ENCODE data around the gene TM9SF1. TPM values are rescaled to one million over a fixed set of nuclear protein-coding genes. Genes with fewer than 3 reads are reported as not detected.

The TM9SF1 gene
- total RNA-seq, 1 experiment from 2014 or later, result 68.0 TPM

DNA sequence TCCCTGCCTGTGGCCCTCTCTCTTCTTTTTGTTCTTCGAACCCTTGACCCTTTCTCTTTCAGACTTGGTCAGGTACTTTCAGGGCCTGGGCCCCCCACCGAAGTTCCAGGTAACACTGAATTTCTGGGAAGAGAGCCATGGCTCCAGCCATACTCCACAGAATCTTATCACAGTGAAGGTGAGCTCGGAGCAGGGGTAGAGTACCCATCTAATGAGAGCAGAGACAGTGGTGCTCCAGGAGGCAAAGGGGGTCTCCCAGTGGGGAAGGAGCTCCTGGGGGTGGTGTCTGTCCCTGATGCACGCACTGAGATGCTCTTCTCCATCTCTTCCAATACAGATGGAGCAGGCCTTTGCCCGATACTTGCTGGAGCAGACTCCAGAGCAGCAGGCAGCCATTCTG, 29.5 kb downstream of the TM9SF1 start:
- no peak for DNase-seq
- CTCF ChIA-PET, result interaction anchor here (1.4 kb wide), 1 partner anchor 19 kb away, joined by 3 read pairs; no protein-coding TSS in a partner anchor
- TF ChIP-seq CTCF (IDR thresholded peaks at IDR 0.05; ENCODE audit: unreplicated experiment), result no peak
- H3K4me3 Mint-ChIP-seq (ENCODE audit: low read depth, unreplicated experiment), result no peak overlapping the region
- no peak overlapping the region for H3K27ac Mint-ChIP-seq (ENCODE audit: unreplicated experiment)
- no peaks in the 10 kb centered on the region for H3K9me3 Mint-ChIP-seq (ENCODE audit: low read depth, unreplicated experiment)
- BruUV-seq (replicated peaks), result no TSS peak
- H3K4me1 Mint-ChIP-seq (ENCODE audit: low read depth, unreplicated experiment), result peaks cover under 1% of the 10 kb centered on the region
- H3K27me3 Mint-ChIP-seq (ENCODE audit: unreplicated experiment), result no peaks in the 10 kb centered on the region
- intact Hi-C loops (cut with micrococcal nuclease; ENCODE audit: unreplicated experiment), result no loop called here
- H3K36me3 Mint-ChIP-seq (ENCODE audit: insufficient read depth, unreplicated experiment), result peaks cover 51% of the 10 kb centered on the region

- H3K27me3 Mint-ChIP-seq (ENCODE audit: unreplicated experiment), result no peaks in the 10 kb centered on the region
- CTCF ChIA-PET, result interaction anchor here (1.4 kb wide), 1 partner anchor 18 kb away, joined by 3 read pairs; no protein-coding TSS in a partner anchor
- no peaks in the 10 kb centered on the region for H3K9me3 Mint-ChIP-seq (ENCODE audit: low read depth, unreplicated experiment)
- intact Hi-C loops (cut with micrococcal nuclease; ENCODE audit: unreplicated experiment), result no loop called here
- no peak for DNase-seq
- no TSS peak for BruUV-seq (replicated peaks)
- no peak overlapping the region for H3K4me3 Mint-ChIP-seq (ENCODE audit: low read depth, unreplicated experiment)
- peaks cover 63% of the 10 kb centered on the region for H3K36me3 Mint-ChIP-seq (ENCODE audit: insufficient read depth, unreplicated experiment)
- no peak for TF ChIP-seq CTCF (IDR thresholded peaks at IDR 0.05; ENCODE audit: unreplicated experiment)
- no peak overlapping the region for H3K27ac Mint-ChIP-seq (ENCODE audit: unreplicated experiment)
- peaks cover 13% of the 10 kb centered on the region for H3K4me1 Mint-ChIP-seq (ENCODE audit: low read depth, unreplicated experiment)
These were observed 30.7 kb downstream of the TM9SF1 start for GRCh38 chr14:24164518-24164991.

DNA sequence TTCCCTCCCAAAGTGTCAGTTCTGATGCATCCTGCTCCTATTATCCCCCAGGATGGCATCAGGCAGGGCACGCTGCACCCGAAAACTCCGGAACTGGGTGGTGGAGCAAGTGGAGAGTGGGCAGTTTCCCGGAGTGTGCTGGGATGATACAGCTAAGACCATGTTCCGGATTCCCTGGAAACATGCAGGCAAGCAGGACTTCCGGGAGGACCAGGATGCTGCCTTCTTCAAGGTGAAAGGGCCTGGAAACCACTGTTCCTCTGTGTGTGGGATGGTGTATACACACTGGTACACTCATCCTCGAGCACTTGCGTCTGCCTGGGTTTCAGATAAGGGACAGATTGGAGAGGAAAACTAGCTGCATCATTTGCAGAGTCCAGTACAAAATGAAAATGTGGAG, 33.1 kb downstream of the TM9SF1 start:
- TF ChIP-seq CTCF (IDR thresholded peaks at IDR 0.05; ENCODE audit: unreplicated experiment), result no peak
- no peaks in the 10 kb centered on the region for H3K27me3 Mint-ChIP-seq (ENCODE audit: unreplicated experiment)
- CTCF ChIA-PET, result interaction anchor here (1.3 to 2.4 kb wide), 3 partner anchors 15 to 72 kb away, joined by 4 to 24 read pairs (median 9); partner anchors contain the start of genes PSME1, PSME2 and RNF31
- DNase-seq, result no peak
- H3K4me3 Mint-ChIP-seq (ENCODE audit: low read depth, unreplicated experiment), result peak overlapping the region; percentile 76
- peaks cover 15% of the 10 kb centered on the region for H3K4me1 Mint-ChIP-seq (ENCODE audit: low read depth, unreplicated experiment)
- no TSS peak for BruUV-seq (replicated peaks)
- intact Hi-C loops (cut with micrococcal nuclease; ENCODE audit: unreplicated experiment), result no loop called here
- no peaks in the 10 kb centered on the region for H3K9me3 Mint-ChIP-seq (ENCODE audit: low read depth, unreplicated experiment)
- H3K27ac Mint-ChIP-seq (ENCODE audit: unreplicated experiment), result peak overlapping the region; percentile 86
- peaks cover 65% of the 10 kb centered on the region for H3K36me3 Mint-ChIP-seq (ENCODE audit: insufficient read depth, unreplicated experiment)

GRCh38 chr14:24160850-24161804, 34.1 kb downstream of the TM9SF1 start, which contains the start of gene IRF9:
Gene IRF9, plus strand, starts transcription at chr14:24161265. Its CDS starts 880 bp downstream, at chr14:24162145.
- TSS peak; percentile 44 for BruUV-seq (replicated peaks)
- peak within 1 kb of the TSS; percentile 76 for H3K4me3 Mint-ChIP-seq (ENCODE audit: low read depth, unreplicated experiment)
- CTCF ChIA-PET, result interaction anchor here (0.7 to 2.4 kb wide), 12 partner anchors 14 to 103 kb away, joined by 3 to 24 read pairs (median 7); partner anchors contain the start of genes DCAF11, EMC9, NRL and PCK2
- TF ChIP-seq CTCF (IDR thresholded peaks at IDR 0.05; ENCODE audit: unreplicated experiment), result peak; percentile 75
- H3K9me3 Mint-ChIP-seq (ENCODE audit: low read depth, unreplicated experiment), result no peaks in the 10 kb centered on the region
- peak within 1 kb of the TSS; percentile 86 for H3K27ac Mint-ChIP-seq (ENCODE audit: unreplicated experiment)
- intact Hi-C loops (cut with micrococcal nuclease; ENCODE audit: unreplicated experiment), result loop anchor here (2.0 kb wide), 2 partner anchors 14 to 46 kb away; partner anchors contain the start of genes DCAF11, NRL, PSME2 and RNF31
- no peaks in the 10 kb centered on the region for H3K27me3 Mint-ChIP-seq (ENCODE audit: unreplicated experiment)
- peaks cover 15% of the 10 kb centered on the region for H3K4me1 Mint-ChIP-seq (ENCODE audit: low read depth, unreplicated experiment)
- peaks cover 58% of the 10 kb centered on the region for H3K36me3 Mint-ChIP-seq (ENCODE audit: insufficient read depth, unreplicated experiment)
- DNase-seq, result peak; percentile 96
